ENCODE results near the gene TMEM43.

TMEM43 gene

GRCh38 chr3:14150491-14151230, 25.8 kb downstream of the TMEM43 start:
- no peak overlapping the region for H3K4me3 ChIP-seq (ENCODE audit: low read depth, low read length)
- TF ChIP-seq CTCF (IDR thresholded peaks at IDR 0.05; ENCODE audit: low read depth, low read length, missing control alignments), result no peak
- in situ Hi-C loops (cut with HindIII; ENCODE audit: low sequenced_read_pairs), result no loop called here
- no peak for DNase-seq (ENCODE audit: low read depth)

- DNase-seq (ENCODE audit: low read depth), result no peak
- H3K4me3 ChIP-seq (ENCODE audit: low read depth, low read length), result no peak overlapping the region
- in situ Hi-C loops (cut with HindIII; ENCODE audit: low sequenced_read_pairs), result no loop called here
- no peak for TF ChIP-seq CTCF (IDR thresholded peaks at IDR 0.05; ENCODE audit: low read depth, low read length, missing control alignments)
Observed at GRCh38 chr3:14151471-14152083, 26.7 kb downstream of the TMEM43 start.

GRCh38 chr3:14152233-14152962, 27.5 kb downstream of the TMEM43 start:
- no peak overlapping the region for H3K4me3 ChIP-seq (ENCODE audit: low read depth, low read length)
- in situ Hi-C loops (cut with HindIII; ENCODE audit: low sequenced_read_pairs), result no loop called here
- TF ChIP-seq CTCF (IDR thresholded peaks at IDR 0.05; ENCODE audit: low read depth, low read length, missing control alignments), result peak; percentile 26
- no peak for DNase-seq (ENCODE audit: low read depth)

- no peak overlapping the region for H3K4me3 ChIP-seq (ENCODE audit: low read depth, low read length)
- DNase-seq (ENCODE audit: low read depth), result no peak
- in situ Hi-C loops (cut with HindIII; ENCODE audit: low sequenced_read_pairs), result no loop called here
Observed at GRCh38 chr3:14152963-14153355, 28.1 kb downstream of the TMEM43 start.

GRCh38 chr3:14153663-14154062, 28.8 kb downstream of the TMEM43 start:
- in situ Hi-C loops (cut with HindIII; ENCODE audit: low sequenced_read_pairs), result no loop called here
- no peak overlapping the region for H3K4me3 ChIP-seq (ENCODE audit: low read depth, low read length)
- no peak for DNase-seq (ENCODE audit: low read depth)
- TF ChIP-seq CTCF (IDR thresholded peaks at IDR 0.05; ENCODE audit: low read depth, low read length, missing control alignments), result no peak

More at GRCh38 chr3:14152963-14153355, 28.1 kb downstream of the TMEM43 start:
- TF ChIP-seq CTCF (IDR thresholded peaks at IDR 0.05; ENCODE audit: low read depth, low read length, missing control alignments), result no peak

GRCh38 chr3:14154276-14154675, 29.4 kb downstream of the TMEM43 start:
- in situ Hi-C loops (cut with HindIII; ENCODE audit: low sequenced_read_pairs), result no loop called here
- H3K4me3 ChIP-seq (ENCODE audit: low read depth, low read length), result no peak overlapping the region
- TF ChIP-seq CTCF (IDR thresholded peaks at IDR 0.05; ENCODE audit: low read depth, low read length, missing control alignments), result no peak
- DNase-seq (ENCODE audit: low read depth), result no peak
